IMR-90 (cell line): ENCODE data around the gene DDR1.

Source experiments
- BHLHE40 ChIP-seq: fragments of 150-350 bp; IDR thresholded peaks from 2 replicates; pipeline ENCODE4 v1.6.1; 2016; ENCODE audit warnings: mild to moderate bottlenecking, low read depth, low read length
- CTCF ChIP-seq: conservative IDR thresholded peaks from 2 replicates; pipeline ENCODE4 v1.5.1; 2012; ENCODE audit warnings: mild to moderate bottlenecking, low read depth, low read length, improper control_type of control experiment
- ELK1 ChIP-seq: fragments of 150-350 bp; IDR thresholded peaks from 2 replicates; pipeline ENCODE4 v1.6.1; 2016; ENCODE audit warnings: low read depth, mild to moderate bottlenecking, low read length, moderate library complexity, borderline replicate concordance
- FOS ChIP-seq: fragments of 150-350 bp; IDR thresholded peaks from 2 replicates; pipeline ENCODE4 v1.6.1; 2016; ENCODE audit warnings: low read depth, low read length
- MAFK ChIP-seq: IDR thresholded peaks from 2 replicates; pipeline ENCODE4 v1.6.1; 2012; ENCODE audit warnings: low read depth, low read length, improper control_type of control experiment
- MAZ ChIP-seq: IDR thresholded peaks from 2 replicates; pipeline ENCODE4 v1.6.1; 2012; ENCODE audit warnings: low read depth, mild to moderate bottlenecking, low read length, improper control_type of control experiment, moderate library complexity, borderline replicate concordance
- MXI1 ChIP-seq: IDR thresholded peaks from 2 replicates; pipeline ENCODE4 v1.6.1; 2012; ENCODE audit warnings: low read depth, mild to moderate bottlenecking, low read length, moderate library complexity, borderline replicate concordance
- POLR2A ChIP-seq: IDR thresholded peaks from 2 replicates; pipeline ENCODE4 v1.6.1; 2012; ENCODE audit warnings: mild to moderate bottlenecking, low read depth, low read length
- RAD21 ChIP-seq: IDR thresholded peaks from 2 replicates; pipeline ENCODE4 v1.6.1; 2012; ENCODE audit warnings: low read length, improper control_type of control experiment
- RFX5 ChIP-seq: IDR thresholded peaks from 2 replicates; pipeline ENCODE4 v1.8.0; 2012; ENCODE audit warnings: low read depth, mild to moderate bottlenecking, low read length, moderate library complexity

GRCh38 chr6:30893666-30894065 is 9.3 kb downstream of the DDR1 start:
- TF ChIP-seq CTCF (no peak), BHLHE40 (no peak), ELK1 (no peak), FOS (no peak), MAFK (no peak), RAD21 (no peak), POLR2A (no peak), MAZ (no peak), MXI1 (no peak), RFX5 (no peak)
